NCI-H460 (cell line): Measurements from ENCODE around the gene ZNF524. TPM values are rescaled to one million over a fixed set of nuclear protein-coding genes. Genes with fewer than 3 reads are reported as not detected.

Source experiments
- DNase-seq: peaks from one replicate; pipeline ENCODE4 v3.0.0-alpha.2; 2016; ENCODE audit warnings: low read depth; ENCODE audit errors: extremely low read depth
- total RNA-seq: library from RNA; depleted of rRNA; stranded (reverse); fragments of >200 nt; shearing (Covaris generic); gene quantifications from 2 replicates; pipeline ENCODE4 v1.2.3, GENCODE V29; 2014

Gene ZNF524
- total RNA-seq, 1 experiment from 2014 or later: 16.5 TPM

- DNase-seq: peak; percentile 97
Measured at GRCh38 chr19:55599468-55599841, 633 bp upstream of the ZNF524 start, which contains the start of gene FIZ1. Gene FIZ1, minus strand, starts transcription at chr19:55599517. Its CDS starts 1,652 bp downstream, at chr19:55597865.

- no peak for DNase-seq
Measured at GRCh38 chr19:55600662-55601028, 557 bp downstream of the ZNF524 start.

DNA sequence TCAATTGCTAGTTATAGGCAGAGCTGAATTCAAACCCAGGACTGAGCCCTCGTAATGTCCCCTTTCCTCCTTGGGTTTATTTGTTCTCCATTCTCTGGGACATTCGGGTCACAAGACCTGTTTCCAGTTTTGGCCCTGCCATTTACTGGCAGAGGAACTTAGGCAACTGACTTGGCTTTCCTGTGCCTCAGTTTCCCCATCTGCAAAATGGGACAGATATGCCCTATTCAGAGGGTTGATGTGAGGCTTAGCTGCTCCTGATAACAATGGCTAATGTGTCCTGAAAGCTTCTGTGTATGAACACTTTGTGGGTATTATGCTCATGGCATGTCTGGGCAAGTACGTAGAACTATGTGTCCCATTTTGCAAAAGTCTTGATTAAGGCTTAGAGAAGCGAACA, 996 bp downstream of the ZNF524 start:
- DNase-seq: no peak

DNA sequence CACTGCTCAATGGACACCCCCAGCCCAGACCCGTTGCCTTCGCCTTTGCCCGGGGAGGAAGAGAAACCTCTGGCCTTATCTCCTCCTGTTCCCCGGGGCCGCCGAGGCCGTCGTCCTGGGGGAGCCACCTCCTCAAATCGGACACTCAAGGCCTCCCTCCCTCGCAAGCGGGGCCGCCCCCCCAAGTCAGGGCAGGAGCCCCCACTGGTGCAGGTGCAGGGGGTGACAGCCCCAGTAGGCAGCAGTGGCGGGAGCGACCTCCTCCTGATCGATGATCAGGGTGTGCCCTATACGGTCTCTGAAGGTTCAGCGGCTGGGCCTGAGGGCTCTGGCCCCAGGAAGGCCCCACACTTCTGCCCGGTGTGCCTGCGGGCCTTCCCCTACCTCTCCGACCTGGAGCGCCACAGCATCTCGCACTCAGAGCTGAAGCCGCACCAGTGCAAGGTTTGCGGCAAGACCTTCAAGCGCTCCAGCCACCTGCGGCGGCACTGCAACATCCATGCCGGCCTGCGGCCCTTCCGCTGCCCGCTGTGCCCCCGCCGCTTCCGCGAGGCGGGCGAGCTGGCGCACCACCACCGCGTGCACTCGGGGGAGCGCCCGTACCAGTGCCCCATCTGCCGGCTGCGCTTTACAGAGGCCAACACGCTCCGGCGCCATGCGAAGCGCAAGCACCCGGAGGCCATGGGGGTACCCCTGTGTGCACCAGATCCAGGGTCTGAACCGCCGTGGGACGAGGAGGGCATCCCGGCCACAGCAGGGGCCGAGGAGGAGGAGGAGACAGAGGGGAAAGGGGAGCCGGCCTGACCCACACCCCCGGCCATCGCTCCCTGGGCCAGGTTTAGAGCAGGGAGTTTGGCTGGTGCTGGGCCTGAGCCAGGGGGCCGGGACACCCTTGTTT, 2.3 kb downstream of the ZNF524 start:
- DNase-seq: no peak

DNA sequence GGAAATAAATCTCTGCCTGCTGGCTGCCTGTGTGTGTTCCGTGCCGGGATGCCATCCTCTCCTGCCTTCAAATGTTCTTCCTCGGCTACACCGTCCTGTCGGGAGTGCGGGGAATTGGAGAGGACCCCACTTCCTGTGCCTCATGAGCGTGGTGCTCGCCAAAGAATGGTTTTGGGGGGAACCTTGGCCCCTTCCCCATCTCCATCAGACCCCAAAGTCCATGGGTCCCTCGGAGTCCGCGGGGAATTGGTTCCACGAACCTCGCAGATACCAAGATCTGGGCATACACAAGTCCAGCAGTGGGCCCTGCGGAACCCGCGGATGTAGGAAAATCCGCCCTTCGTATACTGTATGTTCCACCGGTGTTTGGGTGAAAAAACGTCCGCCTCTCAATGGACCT, 3.0 kb downstream of the ZNF524 start:
- DNase-seq: no peak

DNA sequence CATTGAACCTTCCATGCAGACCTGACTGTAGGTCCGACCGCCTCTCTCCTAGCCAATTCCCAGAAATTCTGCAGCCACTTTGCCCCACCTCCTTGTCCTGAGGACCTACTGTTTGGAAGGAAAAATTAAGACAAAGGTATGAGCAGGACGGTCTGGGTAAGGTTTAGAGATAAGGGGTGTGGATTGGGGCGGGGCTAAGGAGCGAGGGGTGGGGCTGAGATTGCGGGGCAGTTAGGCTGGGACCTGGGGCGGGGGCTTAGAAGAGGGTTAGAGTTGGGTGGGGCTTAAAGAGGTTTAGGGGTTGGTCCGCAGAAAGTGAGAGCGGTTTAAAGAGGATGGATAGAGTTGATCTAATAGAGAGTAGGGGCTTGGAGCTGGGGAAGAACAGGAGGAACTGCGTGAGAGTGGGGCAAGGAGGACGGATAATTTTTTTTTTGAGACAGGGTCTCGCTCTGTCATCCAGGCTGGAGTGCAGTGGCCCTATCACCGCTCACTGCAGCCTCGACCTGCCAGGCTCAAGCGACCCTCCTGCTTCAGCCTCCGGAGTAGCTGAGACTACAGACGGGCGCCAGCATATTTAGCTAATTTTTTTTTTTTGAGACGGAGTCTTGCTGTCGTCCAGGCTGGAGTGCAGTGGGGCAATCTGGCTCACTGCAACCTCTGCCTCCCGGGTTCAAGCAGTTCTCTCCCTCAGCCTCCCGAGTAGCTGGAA, 3.6 kb downstream of the ZNF524 start:
- no peak for DNase-seq

DNA sequence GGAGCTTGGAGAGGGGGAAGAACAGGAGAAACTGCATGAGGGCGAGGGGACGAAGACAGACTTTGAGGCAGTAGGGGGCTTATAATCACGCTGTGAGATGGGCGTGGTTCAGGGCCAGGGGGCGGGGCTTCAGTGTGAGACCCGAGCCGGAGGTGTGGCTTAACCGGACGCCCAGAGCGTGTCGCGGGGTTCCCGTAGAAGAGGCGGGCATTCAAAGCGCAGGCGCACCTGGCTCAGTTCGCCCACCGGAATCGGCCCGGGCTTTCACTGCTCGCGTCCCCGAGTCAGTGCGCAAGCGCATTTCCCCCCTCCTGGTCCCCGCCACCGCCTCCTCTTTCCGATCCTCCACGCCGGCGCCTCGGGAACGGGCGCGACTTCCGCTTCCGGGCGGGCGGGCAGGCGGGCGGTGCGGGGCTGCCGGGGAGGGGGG, 5.1 kb downstream of the ZNF524 start:
- DNase-seq: peak; percentile 93

DNA sequence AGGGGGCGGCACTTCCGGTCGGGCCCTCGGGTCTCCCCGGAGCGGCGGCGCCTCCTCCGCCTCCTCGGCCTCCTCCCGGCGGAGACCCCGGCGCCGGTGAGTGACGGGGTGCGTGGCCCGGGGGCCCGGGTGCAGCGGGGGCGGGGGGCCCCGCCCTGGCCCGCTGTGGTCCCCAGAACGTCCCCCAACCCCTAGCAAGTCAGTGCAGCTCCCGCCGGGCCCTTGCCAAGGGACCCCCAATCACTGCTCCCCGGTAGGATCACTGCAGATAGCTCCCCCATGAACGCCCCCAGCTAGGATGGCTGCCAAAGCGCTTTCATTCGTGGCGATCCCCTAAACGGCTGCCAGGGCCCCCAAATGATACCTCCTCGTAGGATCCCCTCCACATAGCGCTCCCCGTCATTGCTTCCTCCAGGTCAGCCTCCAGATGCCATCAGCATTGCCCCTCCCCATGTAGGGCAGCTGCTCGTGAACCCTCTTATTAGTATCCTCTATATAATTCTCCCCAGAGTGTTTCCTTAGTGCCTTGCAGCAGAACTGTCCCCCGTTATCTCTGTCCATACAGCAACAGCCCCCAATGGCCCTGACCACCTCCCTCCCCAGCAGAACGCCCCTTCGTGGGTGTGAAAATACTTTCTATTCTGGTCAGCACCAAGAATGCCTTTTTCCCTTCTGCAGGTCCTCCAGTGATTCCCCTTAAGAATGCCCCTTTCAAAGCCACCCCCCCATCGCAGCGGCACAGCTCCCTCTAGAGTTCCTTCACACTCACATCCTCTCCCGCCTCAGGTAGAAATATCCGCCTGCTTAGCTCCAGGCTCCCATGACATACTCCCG, 5.8 kb downstream of the ZNF524 start, which contains the start of gene ZNF865:
ZNF865 (plus strand) TSS at position 11 of the 834 bp plus-strand sequence. CDS start 7,972 bp downstream, outside the sequence.
- DNase-seq: peak; percentile 71

DNA sequence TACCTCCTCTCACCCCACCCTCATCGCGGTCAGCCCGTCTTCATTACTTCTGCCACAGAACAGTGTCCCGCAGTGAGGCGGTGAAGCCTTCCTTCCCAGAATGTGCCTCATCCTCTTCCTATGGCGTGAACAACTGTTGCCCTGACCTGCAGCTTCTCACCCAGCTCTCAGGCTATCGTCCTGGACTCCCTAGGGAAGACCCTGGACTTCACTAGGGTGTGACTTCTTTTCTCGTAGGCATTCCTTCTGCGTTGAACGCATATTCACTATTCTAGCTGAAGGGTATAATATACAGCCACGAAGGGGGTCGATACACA, 6.3 kb downstream of the ZNF524 start:
- DNase-seq: no peak

GRCh38 chr19:55606817-55607216, 6.7 kb downstream of the ZNF524 start:
- DNase-seq: no peak

GRCh38 chr19:55609326-55609725, 9.2 kb downstream of the ZNF524 start:
- DNase-seq: no peak

- DNase-seq: no peak
Measured at GRCh38 chr19:55611300-55611982, 11.4 kb downstream of the ZNF524 start.

DNA sequence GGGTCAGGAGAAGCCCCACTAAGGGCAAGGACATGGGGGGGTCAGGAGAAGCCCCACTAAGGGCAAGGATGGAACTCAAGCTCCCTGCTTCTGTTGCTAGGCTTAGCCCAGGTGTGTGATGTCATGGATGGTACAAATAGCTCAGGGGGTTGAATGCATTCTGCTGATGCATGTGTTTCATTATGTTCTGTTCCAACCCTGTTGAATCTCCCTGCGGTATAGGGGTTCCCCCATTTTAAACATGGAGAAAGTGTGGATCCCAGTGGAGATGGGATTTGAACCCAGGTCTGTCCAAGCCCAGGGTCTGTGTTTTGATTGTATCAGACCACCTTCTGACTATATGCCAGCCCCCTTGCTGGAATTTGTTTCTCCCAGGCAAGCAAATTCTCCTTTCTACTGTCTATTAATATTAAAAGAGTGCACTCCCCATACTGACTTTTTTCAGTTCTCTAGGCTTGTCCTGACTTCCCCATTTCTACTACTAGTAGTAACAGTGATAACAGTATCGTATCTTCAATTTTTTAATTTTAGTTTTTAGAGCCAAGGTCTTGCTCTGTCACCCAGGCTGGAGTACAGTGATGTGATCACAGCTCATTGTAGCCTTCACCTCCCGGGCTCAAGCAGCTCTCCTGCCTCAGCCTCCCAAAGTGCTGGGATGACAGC, 12.0 kb downstream of the ZNF524 start:
- no peak for DNase-seq

DNA sequence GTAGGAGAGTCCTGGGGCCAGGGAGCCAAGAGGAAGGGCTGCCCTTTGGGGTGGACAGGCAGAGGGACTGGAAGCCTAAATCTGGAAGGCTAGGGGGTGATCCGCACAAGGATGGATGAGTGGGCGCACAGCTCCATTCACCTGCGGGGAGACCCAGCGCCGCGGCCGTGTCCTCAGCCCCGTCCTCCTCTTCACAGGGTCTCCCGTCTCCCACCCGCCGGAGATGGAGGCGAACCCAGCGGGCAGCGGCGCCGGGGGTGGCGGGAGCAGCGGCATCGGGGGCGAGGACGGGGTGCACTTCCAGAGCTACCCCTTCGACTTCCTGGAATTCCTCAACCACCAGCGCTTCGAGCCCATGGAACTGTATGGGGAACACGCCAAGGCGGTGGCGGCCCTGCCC, 13.3 kb downstream of the ZNF524 start:
- DNase-seq: no peak

- no peak for DNase-seq
Measured at GRCh38 chr19:55613930-55614710, 14.0 kb downstream of the ZNF524 start.

DNA sequence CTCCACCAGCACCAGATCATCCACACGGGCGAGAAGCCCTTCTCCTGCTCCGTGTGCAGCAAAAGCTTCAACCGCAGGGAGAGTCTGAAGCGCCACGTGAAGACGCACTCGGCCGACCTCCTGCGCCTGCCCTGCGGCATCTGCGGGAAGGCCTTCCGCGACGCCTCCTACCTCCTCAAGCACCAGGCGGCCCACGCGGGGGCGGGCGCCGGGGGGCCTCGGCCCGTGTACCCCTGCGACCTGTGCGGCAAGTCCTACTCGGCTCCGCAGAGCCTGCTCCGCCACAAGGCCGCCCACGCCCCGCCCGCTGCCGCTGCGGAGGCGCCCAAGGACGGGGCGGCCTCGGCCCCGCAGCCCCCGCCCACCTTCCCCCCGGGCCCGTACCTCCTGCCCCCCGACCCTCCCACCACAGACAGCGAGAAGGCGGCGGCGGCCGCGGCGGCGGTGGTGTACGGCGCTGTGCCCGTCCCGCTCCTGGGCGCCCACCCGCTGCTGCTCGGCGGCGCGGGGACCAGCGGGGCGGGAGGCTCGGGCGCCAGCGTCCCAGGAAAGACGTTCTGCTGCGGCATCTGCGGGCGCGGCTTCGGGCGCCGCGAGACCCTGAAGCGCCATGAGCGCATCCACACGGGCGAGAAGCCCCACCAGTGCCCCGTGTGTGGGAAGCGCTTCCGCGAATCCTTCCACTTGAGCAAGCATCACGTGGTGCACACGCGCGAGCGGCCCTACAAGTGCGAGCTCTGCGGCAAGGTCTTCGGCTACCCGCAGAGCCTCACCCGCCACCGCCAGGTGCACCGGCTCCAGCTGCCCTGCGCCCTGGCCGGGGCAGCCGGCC, 14.8 kb downstream of the ZNF524 start:
- no peak for DNase-seq

- DNase-seq: no peak
Measured at GRCh38 chr19:55615543-55616394, 15.7 kb downstream of the ZNF524 start.
